ENCODE results near the gene HYKK.
A peak's percentile ranks its signal among the peaks of the same experiment; 100 is the strongest.
"Not testable (repeated sequence)": the region's sequence is repeated elsewhere in the genome, so short reads cannot be mapped to it uniquely, and the experiment has no call there.

HYKK gene
- 0 to 2.3 (median 0.06) reads per million in 17 experiments for total RNA-seq

- DNase-seq, result peak; percentile 84 to 90 (median 89)
Observed at GRCh38 chr15:78506971-78507830, at the start of gene HYKK. TSS of gene HYKK (plus strand) at chr15:78507577. CDS start at chr15:78513089, 5,512 bp downstream.

GRCh38 chr15:78460737-78461136 lies 46.6 kb upstream of the HYKK start:
- peak in 1 of 4 experiments; percentile 12 for DNase-seq

GRCh38 chr15:78461171-78461888 lies 46.0 kb upstream of the HYKK start:
- peak in 1 of 4 experiments; percentile 7 for DNase-seq

- DNase-seq, result no peak
Observed at GRCh38 chr15:78469031-78469430, 38.3 kb upstream of the HYKK start.

GRCh38 chr15:78477295-78477694 lies 30.1 kb upstream of the HYKK start:
- DNase-seq, result no peak

- no peak for DNase-seq
Observed at GRCh38 chr15:78479650-78480049, 27.7 kb upstream of the HYKK start.

GRCh38 chr15:78481917-78482316 lies 25.5 kb upstream of the HYKK start:
- DNase-seq, result no peak

- no peak for DNase-seq
Observed at GRCh38 chr15:78492872-78493271, 14.5 kb upstream of the HYKK start.

GRCh38 chr15:78501857-78502256 lies 5.5 kb upstream of the HYKK start:
- DNase-seq, result no peak

- DNase-seq, result no peak
Observed at GRCh38 chr15:78502641-78503040, 4.7 kb upstream of the HYKK start.

- DNase-seq, result peak in 1 of 4 experiments; percentile 4
Observed at GRCh38 chr15:78507831-78508160, 419 bp downstream of the HYKK start.

- no peak for DNase-seq
Observed at GRCh38 chr15:78508272-78508671, 895 bp downstream of the HYKK start.

GRCh38 chr15:78509726-78510312 lies 2.4 kb downstream of the HYKK start:
- DNase-seq, result no peak

GRCh38 chr15:78520035-78520434 lies 12.7 kb downstream of the HYKK start:
- not testable (repeated sequence) for DNase-seq

GRCh38 chr15:78524230-78524629 lies 16.9 kb downstream of the HYKK start:
- no peak for DNase-seq

GRCh38 chr15:78527325-78527724 lies 19.9 kb downstream of the HYKK start:
- DNase-seq, result no peak

GRCh38 chr15:78533331-78533730 lies 26.0 kb downstream of the HYKK start:
- DNase-seq, result no peak

- DNase-seq, result peak in 3 of 4 experiments; percentile 18 to 36 (median 30)
Observed at GRCh38 chr15:78536134-78536533, 28.8 kb downstream of the HYKK start.

- DNase-seq, result no peak
Observed at GRCh38 chr15:78537266-78537905, 30.0 kb downstream of the HYKK start.

GRCh38 chr15:78538358-78538757 lies 31.0 kb downstream of the HYKK start:
- no peak for DNase-seq

- not testable (repeated sequence) for DNase-seq
Observed at GRCh38 chr15:78539464-78540140, 32.2 kb downstream of the HYKK start.
